Activated B cell treated with CpG ODN at 0.5 μM for 24 hours (primary cell): ENCODE data around the gene SCGN. TPM values are rescaled to one million over a fixed set of nuclear protein-coding genes. Genes with fewer than 3 reads are reported as not detected.

Experiments
- ATAC-seq: fragments of 200-7000 bp; cut with Tn5 transposase; one replicate; pipeline ENCODE4 v1.10.0; 2021; ENCODE audit warnings: low read depth, mild to moderate bottlenecking, moderate library complexity
- CTCF ChIA-PET: fragments of 350-600 bp; sonication (Branson Sonifier 250); formaldehyde crosslinking; loops from one replicate; lab custom pipeline; 2021; ENCODE audit warnings: antibody characterized with exemption; lab: Charles Lee
- POLR2A ChIA-PET: fragments of 350-600 bp; sonication (Branson Sonifier 250); formaldehyde crosslinking; loops from one replicate; lab custom pipeline; 2021; ENCODE audit warnings: antibody characterized with exemption; lab: Charles Lee
- DNase-seq: peaks from one replicate; pipeline ENCODE4 v3.0.0; 2022
- H3K27ac Mint-ChIP-seq: one replicate; pipeline ENCODE4 v1.8.0; 2020; ENCODE audit warnings: mixed read lengths
- H3K27me3 Mint-ChIP-seq: one replicate; pipeline ENCODE4 v1.8.0; 2021; ENCODE audit warnings: mixed read lengths
- H3K36me3 Mint-ChIP-seq: one replicate; pipeline ENCODE4 v1.8.0; 2021; ENCODE audit warnings: low read depth, mixed read lengths
- H3K4me1 Mint-ChIP-seq: one replicate; pipeline ENCODE4 v1.8.0; 2021; ENCODE audit warnings: mixed read lengths
- H3K4me3 Mint-ChIP-seq: one replicate; pipeline ENCODE4 v1.8.0; 2020; ENCODE audit warnings: mild to moderate bottlenecking, mixed read lengths
- H3K9me3 Mint-ChIP-seq: one replicate; pipeline ENCODE4 v1.8.0; 2020; ENCODE audit warnings: mixed read lengths
- CTCF ChIP-seq: fragments of 200-600 bp; IDR thresholded peaks from one replicate; pipeline ENCODE4 v1.8.0; 2022; ENCODE audit warnings: antibody characterized with exemption, mild to moderate bottlenecking
- intact Hi-C: fragments of 100-400 bp; cut with micrococcal nuclease; formaldehyde crosslinking; loops from one replicate; pipeline ENCODE4 v1.15.1; 2024
- total RNA-seq: library from RNA; stranded (reverse); gene quantifications from 2 replicates; pipeline ENCODE4 v1.2.3, GENCODE V29; 2022

Gene SCGN
- total RNA-seq, 1 donor from 2014 or later: not detected

- ChIA-PET CTCF (no interaction called here), POLR2A (no interaction called here)
- DNase-seq (no peak), ATAC-seq (no peak)
- H3K4me3 Mint-ChIP-seq: no peak overlapping the region
- no peaks in the 10 kb centered on the region for H3K9me3 Mint-ChIP-seq
- TF ChIP-seq CTCF: no peak
- H3K4me1 Mint-ChIP-seq: no peaks in the 10 kb centered on the region
- H3K27ac Mint-ChIP-seq: no peak overlapping the region
- H3K36me3 Mint-ChIP-seq: no peaks in the 10 kb centered on the region
- H3K27me3 Mint-ChIP-seq: peaks cover 18% of the 10 kb centered on the region
- intact Hi-C loops: no loop called here
Observed at GRCh38 chr6:25676775-25677174, 24.8 kb downstream of the SCGN start.

- no peak overlapping the region for H3K27ac Mint-ChIP-seq
- H3K9me3 Mint-ChIP-seq: peaks cover 3% of the 10 kb centered on the region
- DNase-seq (no peak), ATAC-seq (no peak)
- TF ChIP-seq CTCF: no peak
- intact Hi-C loops: no loop called here
- no peaks in the 10 kb centered on the region for H3K4me1 Mint-ChIP-seq
- no peaks in the 10 kb centered on the region for H3K36me3 Mint-ChIP-seq
- H3K27me3 Mint-ChIP-seq: peaks cover 33% of the 10 kb centered on the region
- CTCF ChIA-PET: no interaction called here
- no peak overlapping the region for H3K4me3 Mint-ChIP-seq
- POLR2A ChIA-PET: no interaction called here
Observed at GRCh38 chr6:25681848-25682247, 29.8 kb downstream of the SCGN start.

- POLR2A ChIA-PET: no interaction called here
- ATAC-seq (no peak), DNase-seq (no peak)
- intact Hi-C loops: no loop called here
- Mint-ChIP-seq H3K9me3 (peaks cover 3% of the 10 kb centered on the region), H3K36me3 (no peaks in the 10 kb centered on the region), H3K27me3 (peaks cover 33% of the 10 kb centered on the region), H3K4me3 (no peak overlapping the region), H3K27ac (no peak overlapping the region), H3K4me1 (no peaks in the 10 kb centered on the region)
- CTCF ChIA-PET: no interaction called here
- TF ChIP-seq CTCF: no peak
Observed at GRCh38 chr6:25682324-25682723, 30.3 kb downstream of the SCGN start.

- ChIA-PET POLR2A (no interaction called here), CTCF (no interaction called here)
- Mint-ChIP-seq H3K9me3 (peaks cover 3% of the 10 kb centered on the region), H3K4me1 (no peaks in the 10 kb centered on the region), H3K27me3 (peaks cover 37% of the 10 kb centered on the region), H3K27ac (no peak overlapping the region), H3K4me3 (no peak overlapping the region), H3K36me3 (no peaks in the 10 kb centered on the region)
- intact Hi-C loops: no loop called here
- no peak for DNase-seq
- no peak for ATAC-seq
- TF ChIP-seq CTCF: no peak
Observed at GRCh38 chr6:25684565-25684964, 32.5 kb downstream of the SCGN start.

GRCh38 chr6:25685251-25685650, 33.2 kb downstream of the SCGN start:
- Mint-ChIP-seq H3K9me3 (peaks cover 3% of the 10 kb centered on the region), H3K4me1 (no peaks in the 10 kb centered on the region), H3K27me3 (peaks cover 38% of the 10 kb centered on the region), H3K36me3 (no peaks in the 10 kb centered on the region), H3K27ac (no peak overlapping the region), H3K4me3 (no peak overlapping the region)
- no peak for TF ChIP-seq CTCF
- DNase-seq (no peak), ATAC-seq (no peak)
- ChIA-PET POLR2A (no interaction called here), CTCF (no interaction called here)
- intact Hi-C loops: no loop called here
